ENCODE results near the gene RFPL2. TPM values are rescaled to one million over a fixed set of nuclear protein-coding genes. Genes with fewer than 3 reads are reported as not detected.
"Not testable (repeated sequence)": the region's sequence is repeated elsewhere in the genome, so short reads cannot be mapped to it uniquely, and the experiment has no call there.

The RFPL2 gene
- total RNA-seq, 2 donors from 2014 or later: 22.1 to 23.7 TPM

GRCh38 chr22:32158712-32159533 lies 46.0 kb downstream of the RFPL2 start, which contains the start of gene C22orf42:
TSS of gene C22orf42 (minus strand) at chr22:32159303. CDS start at chr22:32159215, 88 bp downstream.
- H3K27ac ChIP-seq: no peak within 1 kb of the TSS
- TF ChIP-seq POLR2AphosphoS5 (IDR thresholded peaks at IDR 0.05) (no peak), CTCF (IDR thresholded peaks at IDR 0.05) (no peak), POLR2A (IDR thresholded peaks at IDR 0.05) (no peak)
- 72% methylated on average over 12 of the region's 12 CpGs for WGBS
- DNase-seq (ENCODE audit: low spot score): no peak
- H3K27me3 ChIP-seq (replicated peaks; ENCODE audit: insufficient read depth): no peaks in the 10 kb centered on the region
- no peak within 1 kb of the TSS for H3K4me3 ChIP-seq
- H3K36me3 ChIP-seq: no peaks in the 10 kb centered on the region
- no peaks in the 10 kb centered on the region for H3K4me1 ChIP-seq (replicated peaks)
- intact Hi-C loops (cut with DNase I): no loop called here
- no peaks in the 10 kb centered on the region for H3K9me3 ChIP-seq

GRCh38 chr22:32157632-32158031 lies 47.2 kb downstream of the RFPL2 start:
- H3K4me3 ChIP-seq; H3K4me1 ChIP-seq (replicated peaks); intact Hi-C loops (cut with DNase I); H3K9me3 ChIP-seq; H3K27me3 ChIP-seq (replicated peaks; ENCODE audit: insufficient read depth); DNase-seq (ENCODE audit: low spot score); H3K27ac ChIP-seq; H3K36me3 ChIP-seq: not testable (repeated sequence)
- WGBS: 77% methylated on average over 5 of the region's 5 CpGs

- H3K4me1 ChIP-seq (replicated peaks); H3K27me3 ChIP-seq (replicated peaks; ENCODE audit: insufficient read depth); H3K36me3 ChIP-seq; DNase-seq (ENCODE audit: low spot score); H3K4me3 ChIP-seq; intact Hi-C loops (cut with DNase I); H3K9me3 ChIP-seq: not testable (repeated sequence)
- H3K27ac ChIP-seq: peak overlapping the region in 1 of 2 donors; percentile 16
- 74% methylated on average over 4 of the region's 4 CpGs for WGBS
These were observed 50.1 kb downstream of the RFPL2 start for GRCh38 chr22:32154727-32155126.

GRCh38 chr22:32151641-32152040 lies 53.2 kb downstream of the RFPL2 start:
- H3K4me3 ChIP-seq; H3K4me1 ChIP-seq (replicated peaks); H3K27ac ChIP-seq; H3K9me3 ChIP-seq; H3K27me3 ChIP-seq (replicated peaks; ENCODE audit: insufficient read depth); intact Hi-C loops (cut with DNase I); DNase-seq (ENCODE audit: low spot score); H3K36me3 ChIP-seq: not testable (repeated sequence)
- WGBS: 66% methylated on average over 6 of the region's 6 CpGs

- 59% methylated on average over 7 of the region's 7 CpGs for WGBS
- H3K27ac ChIP-seq; H3K4me3 ChIP-seq; intact Hi-C loops (cut with DNase I); H3K27me3 ChIP-seq (replicated peaks; ENCODE audit: insufficient read depth); H3K9me3 ChIP-seq; H3K4me1 ChIP-seq (replicated peaks); DNase-seq (ENCODE audit: low spot score); H3K36me3 ChIP-seq: not testable (repeated sequence)
These were observed 54.2 kb downstream of the RFPL2 start for GRCh38 chr22:32150647-32151046.

GRCh38 chr22:32148372-32148771 lies 56.5 kb downstream of the RFPL2 start:
- H3K27me3 ChIP-seq (replicated peaks; ENCODE audit: insufficient read depth); H3K4me1 ChIP-seq (replicated peaks); H3K27ac ChIP-seq; intact Hi-C loops (cut with DNase I); H3K9me3 ChIP-seq; H3K36me3 ChIP-seq; H3K4me3 ChIP-seq; DNase-seq (ENCODE audit: low spot score): not testable (repeated sequence)
- 85% methylated on average over 4 of the region's 4 CpGs for WGBS

- intact Hi-C loops (cut with DNase I); H3K4me1 ChIP-seq (replicated peaks); H3K27me3 ChIP-seq (replicated peaks; ENCODE audit: insufficient read depth); H3K4me3 ChIP-seq; DNase-seq (ENCODE audit: low spot score); H3K27ac ChIP-seq; H3K36me3 ChIP-seq; H3K9me3 ChIP-seq: not testable (repeated sequence)
- WGBS: 84% methylated on average over 8 of the region's 8 CpGs
These were observed 57.7 kb downstream of the RFPL2 start for GRCh38 chr22:32147128-32147527.

Measured in prostate gland (tissue), 2 donors.